ENCODE results near the gene BEND5.

DNA sequence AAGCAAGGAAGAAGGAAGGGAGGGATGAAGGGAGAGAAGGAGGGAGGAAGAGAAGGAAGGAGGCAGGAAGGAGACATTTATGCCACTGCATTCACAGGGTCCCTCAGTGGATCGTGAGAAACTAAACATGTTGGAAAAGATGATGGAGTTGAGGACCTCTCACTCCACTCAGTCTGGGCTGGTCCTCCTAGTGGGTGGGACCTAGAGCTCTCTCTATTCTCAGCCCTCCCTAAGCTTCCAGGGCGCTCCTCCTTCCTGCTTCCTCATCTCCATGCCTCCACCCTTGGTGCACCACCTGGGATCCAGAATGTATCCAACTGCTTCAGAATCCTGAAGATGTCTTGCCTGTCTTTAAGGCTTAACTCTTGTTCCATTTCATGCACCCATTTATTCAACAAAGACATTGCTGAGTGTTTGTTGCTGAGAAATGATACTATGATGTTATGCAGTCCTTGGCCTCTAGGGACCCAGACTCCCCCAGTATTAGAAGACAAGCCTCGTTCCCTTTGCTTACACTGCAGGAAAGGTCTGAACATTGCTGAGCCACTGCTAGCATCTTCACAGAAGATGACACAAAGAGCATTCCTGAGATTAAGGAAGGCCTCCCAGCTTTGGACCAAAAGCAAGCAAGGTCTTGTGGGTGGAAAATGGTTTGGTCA is 88.5 kb downstream of the BEND5 start:
- TF ChIP-seq, protein P1, sequence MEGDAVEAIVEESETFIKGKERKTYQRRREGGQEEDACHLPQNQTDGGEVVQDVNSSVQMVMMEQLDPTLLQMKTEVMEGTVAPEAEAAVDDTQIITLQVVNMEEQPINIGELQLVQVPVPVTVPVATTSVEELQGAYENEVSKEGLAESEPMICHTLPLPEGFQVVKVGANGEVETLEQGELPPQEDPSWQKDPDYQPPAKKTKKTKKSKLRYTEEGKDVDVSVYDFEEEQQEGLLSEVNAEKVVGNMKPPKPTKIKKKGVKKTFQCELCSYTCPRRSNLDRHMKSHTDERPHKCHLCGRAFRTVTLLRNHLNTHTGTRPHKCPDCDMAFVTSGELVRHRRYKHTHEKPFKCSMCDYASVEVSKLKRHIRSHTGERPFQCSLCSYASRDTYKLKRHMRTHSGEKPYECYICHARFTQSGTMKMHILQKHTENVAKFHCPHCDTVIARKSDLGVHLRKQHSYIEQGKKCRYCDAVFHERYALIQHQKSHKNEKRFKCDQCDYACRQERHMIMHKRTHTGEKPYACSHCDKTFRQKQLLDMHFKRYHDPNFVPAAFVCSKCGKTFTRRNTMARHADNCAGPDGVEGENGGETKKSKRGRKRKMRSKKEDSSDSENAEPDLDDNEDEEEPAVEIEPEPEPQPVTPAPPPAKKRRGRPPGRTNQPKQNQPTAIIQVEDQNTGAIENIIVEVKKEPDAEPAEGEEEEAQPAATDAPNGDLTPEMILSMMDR (IDR thresholded peaks at IDR 0.05; ENCODE audit: low read depth, low read length, missing input control): peak; percentile 34
- TF ChIP-seq EGR1 (IDR thresholded peaks at IDR 0.05; ENCODE audit: low read depth in 2 of 2): no peak
- TF ChIP-seq, protein P2, sequence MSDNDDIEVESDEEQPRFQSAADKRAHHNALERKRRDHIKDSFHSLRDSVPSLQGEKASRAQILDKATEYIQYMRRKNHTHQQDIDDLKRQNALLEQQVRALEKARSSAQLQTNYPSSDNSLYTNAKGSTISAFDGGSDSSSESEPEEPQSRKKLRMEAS (IDR thresholded peaks at IDR 0.05): no peak
- TF ChIP-seq, protein P3, sequence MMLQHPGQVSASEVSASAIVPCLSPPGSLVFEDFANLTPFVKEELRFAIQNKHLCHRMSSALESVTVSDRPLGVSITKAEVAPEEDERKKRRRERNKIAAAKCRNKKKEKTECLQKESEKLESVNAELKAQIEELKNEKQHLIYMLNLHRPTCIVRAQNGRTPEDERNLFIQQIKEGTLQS (IDR thresholded peaks at IDR 0.05): no peak
- no peak for TF ChIP-seq YY1 (IDR thresholded peaks at IDR 0.05)
- no peak for TF ChIP-seq RAD21 (IDR thresholded peaks at IDR 0.05)
